Stimulated activated CD8-positive, alpha-beta memory T cell treated with anti-CD3 and anti-CD28 coated beads, Interleukin-4, amount 100 ng/mL, for 24 hours (primary cell): ENCODE data around the gene FSCN2.

Experiments
- DNase-seq: peaks from one replicate; pipeline ENCODE4 v3.0.0-alpha.2; 2020; ENCODE audit warnings: low read depth

The FSCN2 gene

DNA sequence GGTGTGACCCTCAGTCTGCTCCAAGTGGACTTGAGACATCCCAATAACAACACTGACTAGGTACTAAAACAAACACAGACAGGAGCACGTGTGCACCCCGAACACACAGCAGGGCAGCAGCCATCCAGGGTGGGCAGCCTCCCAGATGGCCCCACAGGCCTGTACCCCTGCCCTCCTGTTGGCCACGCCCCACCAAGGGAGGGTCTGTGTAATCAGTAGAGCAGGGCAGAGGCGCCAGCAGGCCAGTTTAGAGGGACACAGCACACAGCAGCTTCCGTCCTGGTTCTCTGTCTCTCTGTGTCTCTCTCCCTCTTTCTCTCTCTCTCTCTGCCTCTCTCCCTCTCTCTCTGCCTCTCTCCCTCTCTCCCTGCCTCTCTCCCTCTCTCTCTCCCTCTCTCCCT is 37.0 kb upstream of the FSCN2 start:
- no peak for DNase-seq

- DNase-seq = no peak
Observed at GRCh38 chr17:81491761-81492160, 36.4 kb upstream of the FSCN2 start.

GRCh38 chr17:81492202-81492601 is 36.0 kb upstream of the FSCN2 start:
- no peak for DNase-seq

DNA sequence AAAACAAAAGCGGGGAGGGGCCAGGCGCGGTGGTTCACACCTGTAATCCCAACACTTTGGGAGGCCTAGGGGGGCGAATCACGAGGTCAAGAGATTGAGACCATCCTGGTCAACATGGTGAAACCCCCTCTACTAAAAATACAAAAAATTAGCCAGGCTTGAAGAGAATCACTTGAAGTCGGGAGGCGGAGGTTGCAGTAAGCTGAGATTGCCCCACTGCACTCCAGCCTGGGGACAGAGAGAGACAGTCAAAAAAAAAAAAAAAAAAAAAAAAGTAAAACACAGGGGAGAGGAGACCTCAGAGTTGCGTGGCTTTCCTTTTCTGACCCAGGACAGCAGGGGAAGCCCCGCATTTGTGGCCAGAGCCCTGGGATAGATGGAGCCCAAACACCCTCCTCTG is 35.5 kb upstream of the FSCN2 start:
- DNase-seq = no peak

- DNase-seq = no peak
Observed at GRCh38 chr17:81493198-81494038, 34.8 kb upstream of the FSCN2 start.

GRCh38 chr17:81494626-81495377 is 33.4 kb upstream of the FSCN2 start:
- no peak for DNase-seq

DNA sequence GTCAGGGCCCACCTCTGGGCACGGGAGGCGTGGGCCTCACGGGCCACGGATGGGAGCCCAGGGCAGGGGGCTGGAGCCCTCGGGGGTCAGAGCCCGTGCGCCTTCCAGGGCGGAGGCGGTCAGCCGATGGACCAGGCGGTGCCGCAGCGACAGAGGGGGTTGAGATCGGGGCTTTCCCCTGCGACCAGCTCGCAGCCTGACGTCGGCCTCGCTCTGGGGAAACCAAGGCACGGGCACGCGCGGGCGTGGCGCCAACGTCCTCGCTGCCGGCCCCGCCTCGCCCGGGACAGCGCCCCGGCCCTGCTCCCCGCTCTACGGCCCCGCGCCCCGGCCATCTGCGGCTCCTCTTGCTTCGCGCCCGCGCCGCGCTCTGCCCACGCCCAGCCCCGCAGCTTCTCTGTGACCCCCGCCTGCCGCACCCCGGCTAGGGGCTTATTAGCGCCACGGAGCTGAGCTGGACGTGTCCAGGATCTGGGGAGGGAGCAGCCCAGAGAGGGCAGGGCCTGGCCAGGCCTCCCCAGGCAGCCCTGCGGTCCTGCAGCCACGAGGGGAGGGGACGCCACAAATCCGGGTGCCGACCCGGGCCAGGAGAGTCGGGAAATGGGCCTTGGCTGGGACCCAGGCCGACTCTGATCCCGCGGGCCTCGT is 29.1 kb upstream of the FSCN2 start:
- DNase-seq = no peak

DNA sequence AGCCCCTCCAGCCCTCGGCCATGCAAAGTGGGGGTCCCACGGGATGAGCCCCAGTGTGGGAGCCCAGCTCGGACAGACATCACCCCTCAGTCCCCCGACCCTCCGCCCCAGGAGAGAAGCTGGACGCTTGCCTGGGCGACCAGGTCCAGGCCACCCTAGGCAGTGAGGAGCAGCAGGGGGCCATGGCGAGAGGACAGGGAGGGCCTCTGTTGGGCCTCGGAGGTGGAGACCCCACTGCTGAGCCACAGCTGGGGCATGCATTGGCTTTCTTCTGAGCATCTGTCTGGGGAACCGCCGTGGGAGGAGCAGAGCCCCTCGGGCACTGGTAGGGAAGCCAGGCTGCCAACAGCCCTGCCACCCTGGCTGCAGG is 28.6 kb upstream of the FSCN2 start:
- DNase-seq = no peak

DNA sequence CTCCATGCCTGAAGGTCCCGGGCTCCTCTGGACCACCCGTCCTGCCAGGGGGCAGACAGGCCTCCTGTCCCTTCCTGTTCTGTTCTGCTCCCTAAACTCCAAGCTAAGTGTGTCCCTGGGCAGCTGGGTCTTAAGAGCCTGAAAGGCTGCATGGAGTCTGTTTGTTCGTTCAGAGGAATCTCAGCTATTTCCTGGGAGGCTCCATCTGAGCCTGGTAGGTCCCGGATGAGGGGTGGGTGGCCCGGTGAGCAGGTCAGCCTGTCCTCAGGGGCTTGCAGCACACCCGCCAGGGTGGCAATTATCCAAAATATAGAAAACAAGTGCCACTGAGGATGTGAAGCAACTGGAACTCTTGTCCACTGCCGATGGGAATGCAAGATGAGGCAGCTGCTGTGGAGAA is 28.1 kb upstream of the FSCN2 start:
- DNase-seq = no peak

DNA sequence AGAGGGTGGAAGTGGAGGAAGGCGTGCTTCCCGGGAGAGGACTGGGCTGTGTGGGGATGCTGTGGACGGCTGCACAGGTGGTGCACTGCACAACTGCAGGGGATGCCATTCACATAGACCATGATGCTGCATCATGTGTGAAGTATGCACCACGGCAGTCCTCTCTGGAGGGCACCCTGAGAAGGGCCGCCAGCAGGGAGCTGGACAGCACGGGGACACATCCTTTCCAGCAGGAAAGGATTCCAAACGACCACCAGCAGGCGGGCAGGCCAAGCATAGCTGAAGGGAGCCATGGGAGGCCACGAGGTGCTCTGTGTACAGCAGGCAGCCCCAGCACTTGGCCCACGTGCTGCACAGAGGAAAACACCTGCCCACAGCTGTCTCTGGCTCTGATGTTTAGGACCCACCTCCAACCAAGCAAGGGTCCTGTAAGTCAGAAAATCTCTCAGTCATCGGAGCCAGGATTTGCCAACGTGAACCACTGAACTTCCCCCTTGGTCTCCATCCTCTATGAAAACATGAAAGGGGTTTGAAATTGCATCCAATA is 25.6 kb upstream of the FSCN2 start:
- no peak for DNase-seq

- DNase-seq = no peak
Observed at GRCh38 chr17:81503619-81504018, 24.6 kb upstream of the FSCN2 start.

GRCh38 chr17:81508639-81509206 is 19.5 kb upstream of the FSCN2 start:
- DNase-seq = no peak

DNA sequence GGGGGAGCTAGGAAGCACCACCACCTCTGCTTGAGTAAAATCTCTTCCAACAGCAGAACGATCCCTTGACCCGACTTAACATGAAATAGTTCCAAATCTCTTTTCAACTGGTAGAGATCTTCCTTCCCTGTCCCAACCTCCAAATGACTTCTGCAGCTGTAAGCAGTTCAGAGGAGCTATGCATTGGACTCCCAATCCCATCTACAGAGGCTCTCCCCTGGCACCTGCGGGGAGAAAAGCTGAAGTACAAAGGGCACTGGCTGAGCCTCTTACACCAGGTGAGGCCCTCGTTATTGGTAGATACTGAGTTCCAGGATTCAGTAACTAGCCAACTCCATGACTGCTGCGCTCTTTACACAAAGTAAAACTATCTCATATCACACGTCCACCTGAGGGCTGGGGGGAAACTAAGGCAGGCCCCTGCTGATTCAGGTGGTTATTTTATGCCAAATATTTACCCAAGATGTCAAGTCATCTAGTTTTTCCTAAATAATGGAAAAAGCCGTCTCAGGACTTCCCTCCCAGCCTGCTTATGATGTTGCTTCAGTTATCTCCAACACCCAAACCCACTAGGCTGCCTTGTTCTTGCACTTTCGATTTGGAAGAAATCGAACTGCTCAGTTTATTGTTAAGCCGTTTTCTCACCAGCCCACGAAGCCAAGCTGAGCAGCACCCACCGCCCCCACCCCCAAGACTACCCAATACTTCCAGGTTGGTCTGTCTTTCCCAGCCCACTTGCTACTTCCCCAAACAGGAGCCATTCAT is 18.8 kb upstream of the FSCN2 start:
- DNase-seq = no peak

DNA sequence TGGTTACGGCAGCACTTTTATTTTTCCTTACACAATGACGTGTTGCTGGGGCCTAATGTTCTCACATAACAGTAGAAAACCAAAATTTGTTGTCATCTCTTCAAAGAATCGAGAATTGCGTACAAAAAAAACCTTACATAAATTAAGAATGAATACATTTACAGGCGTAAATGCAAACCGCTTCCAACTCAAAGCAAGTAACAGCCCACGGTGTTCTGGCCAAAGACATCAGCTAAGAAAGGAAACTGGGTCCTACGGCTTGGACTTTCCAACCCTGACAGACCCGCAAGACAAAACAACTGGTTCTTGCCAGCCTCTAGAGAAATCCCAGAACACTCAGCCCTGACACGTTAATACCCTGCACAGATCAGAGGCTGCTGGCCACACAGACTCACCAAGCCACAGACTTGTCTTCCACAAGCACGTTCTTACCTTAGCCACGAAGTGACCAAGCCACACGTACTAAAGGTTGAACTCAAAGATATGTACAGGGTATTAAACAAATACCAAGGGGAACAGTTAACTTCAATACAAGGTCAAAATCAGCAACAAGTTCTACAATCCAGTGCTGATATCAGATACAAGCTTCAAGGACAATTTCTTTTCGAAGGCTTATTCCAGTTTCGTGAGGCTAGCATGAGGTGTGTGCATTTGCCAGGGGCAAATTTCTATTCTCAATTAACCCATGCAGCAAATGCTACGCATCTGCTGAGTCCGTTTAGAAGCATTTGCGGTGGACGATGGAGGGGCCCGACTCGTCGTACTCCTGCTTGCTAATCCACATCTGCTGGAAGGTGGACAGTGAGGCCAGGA is 18.0 kb upstream of the FSCN2 start:
- DNase-seq = no peak

GRCh38 chr17:81510785-81511553 is 17.2 kb upstream of the FSCN2 start:
- no peak for DNase-seq

DNA sequence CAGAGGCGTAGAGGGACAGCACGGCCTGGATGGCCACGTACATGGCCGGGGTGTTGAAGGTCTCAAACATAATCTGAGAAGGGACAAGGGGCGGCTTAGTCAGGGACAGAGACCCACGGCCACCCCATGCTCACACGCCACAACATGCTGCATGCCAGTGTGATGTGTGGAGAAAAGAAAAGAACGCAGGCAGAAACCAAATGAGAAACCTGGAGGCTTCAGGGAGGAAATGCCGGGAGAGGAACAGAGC is 16.7 kb upstream of the FSCN2 start:
- no peak for DNase-seq

GRCh38 chr17:81511804-81512561 is 16.2 kb upstream of the FSCN2 start:
- no peak for DNase-seq

- peak; percentile 83 for DNase-seq
Observed at GRCh38 chr17:81512562-81513371, 15.4 kb upstream of the FSCN2 start, which contains the start of gene ACTG1. Gene ACTG1 (minus strand): TSS chr17:81512799. CDS start chr17:81512354, 445 bp downstream.

- no peak for DNase-seq
Observed at GRCh38 chr17:81513372-81513752, 14.8 kb upstream of the FSCN2 start.
